Activated B cell treated with CpG ODN at 0.5 μM for 24 hours (primary cell): ENCODE measurements around the gene CHODL. TPM values are rescaled to one million over a fixed set of nuclear protein-coding genes. Genes with fewer than 3 reads are reported as not detected.

Experiments used
- ATAC-seq: fragments of 200-7000 bp; cut with Tn5 transposase; one replicate; pipeline ENCODE4 v1.10.0; 2021; ENCODE audit warnings: low read depth, mild to moderate bottlenecking, moderate library complexity
- CTCF ChIA-PET: fragments of 350-600 bp; sonication (Branson Sonifier 250); formaldehyde crosslinking; loops from one replicate; lab custom pipeline; 2021; ENCODE audit warnings: antibody characterized with exemption; lab: Charles Lee
- POLR2A ChIA-PET: fragments of 350-600 bp; sonication (Branson Sonifier 250); formaldehyde crosslinking; loops from one replicate; lab custom pipeline; 2021; ENCODE audit warnings: antibody characterized with exemption; lab: Charles Lee
- DNase-seq: peaks from one replicate; pipeline ENCODE4 v3.0.0; 2022
- H3K27ac Mint-ChIP-seq: one replicate; pipeline ENCODE4 v1.8.0; 2020; ENCODE audit warnings: mixed read lengths
- H3K27me3 Mint-ChIP-seq: one replicate; pipeline ENCODE4 v1.8.0; 2021; ENCODE audit warnings: mixed read lengths
- H3K36me3 Mint-ChIP-seq: one replicate; pipeline ENCODE4 v1.8.0; 2021; ENCODE audit warnings: low read depth, mixed read lengths
- H3K4me1 Mint-ChIP-seq: one replicate; pipeline ENCODE4 v1.8.0; 2021; ENCODE audit warnings: mixed read lengths
- H3K4me3 Mint-ChIP-seq: one replicate; pipeline ENCODE4 v1.8.0; 2020; ENCODE audit warnings: mild to moderate bottlenecking, mixed read lengths
- H3K9me3 Mint-ChIP-seq: one replicate; pipeline ENCODE4 v1.8.0; 2020; ENCODE audit warnings: mixed read lengths
- CTCF ChIP-seq: fragments of 200-600 bp; IDR thresholded peaks from one replicate; pipeline ENCODE4 v1.8.0; 2022; ENCODE audit warnings: antibody characterized with exemption, mild to moderate bottlenecking
- intact Hi-C: fragments of 100-400 bp; cut with micrococcal nuclease; formaldehyde crosslinking; loops from one replicate; pipeline ENCODE4 v1.15.1; 2024
- total RNA-seq: library from RNA; stranded (reverse); gene quantifications from 2 replicates; pipeline ENCODE4 v1.2.3, GENCODE V29; 2022

The CHODL gene
- total RNA-seq, 1 donor from 2014 or later: 0.18 TPM

- ChIA-PET POLR2A (no interaction called here), CTCF (no interaction called here)
- no peak for TF ChIP-seq CTCF
- peaks cover 4% of the 10 kb centered on the region for H3K9me3 Mint-ChIP-seq
- ATAC-seq: no peak
- no peaks in the 10 kb centered on the region for H3K27me3 Mint-ChIP-seq
- H3K4me3 Mint-ChIP-seq: no peak overlapping the region
- intact Hi-C loops: no loop called here
- no peaks in the 10 kb centered on the region for H3K36me3 Mint-ChIP-seq
- no peak overlapping the region for H3K27ac Mint-ChIP-seq
- H3K4me1 Mint-ChIP-seq: no peaks in the 10 kb centered on the region
- DNase-seq: no peak
Observed at GRCh38 chr21:18228060-18228739, 16.4 kb upstream of the CHODL start.

- Mint-ChIP-seq H3K27me3 (no peaks in the 10 kb centered on the region), H3K36me3 (no peaks in the 10 kb centered on the region), H3K4me1 (no peaks in the 10 kb centered on the region), H3K27ac (no peak overlapping the region), H3K4me3 (no peak overlapping the region), H3K9me3 (peaks cover 2% of the 10 kb centered on the region)
- ChIA-PET POLR2A (no interaction called here), CTCF (no interaction called here)
- no peak for ATAC-seq
- TF ChIP-seq CTCF: no peak
- no peak for DNase-seq
- intact Hi-C loops: no loop called here
Observed at GRCh38 chr21:18235545-18235944, 9.1 kb upstream of the CHODL start.

GRCh38 chr21:18245464-18245967, 883 bp downstream of the CHODL start:
- ATAC-seq (no peak), DNase-seq (no peak)
- H3K9me3 Mint-ChIP-seq: no peaks in the 10 kb centered on the region
- no peak overlapping the region for H3K4me3 Mint-ChIP-seq
- H3K27ac Mint-ChIP-seq: no peak overlapping the region
- no peak for TF ChIP-seq CTCF
- ChIA-PET CTCF (no interaction called here), POLR2A (no interaction called here)
- no peaks in the 10 kb centered on the region for H3K4me1 Mint-ChIP-seq
- intact Hi-C loops: no loop called here
- peaks cover 13% of the 10 kb centered on the region for H3K27me3 Mint-ChIP-seq
- H3K36me3 Mint-ChIP-seq: no peaks in the 10 kb centered on the region

- Mint-ChIP-seq H3K36me3 (no peaks in the 10 kb centered on the region), H3K4me3 (no peak overlapping the region), H3K4me1 (no peaks in the 10 kb centered on the region), H3K27me3 (peaks cover 13% of the 10 kb centered on the region), H3K27ac (no peak overlapping the region), H3K9me3 (no peaks in the 10 kb centered on the region)
- ChIA-PET CTCF (no interaction called here), POLR2A (no interaction called here)
- ATAC-seq: no peak
- intact Hi-C loops: no loop called here
- no peak for TF ChIP-seq CTCF
- no peak for DNase-seq
Observed at GRCh38 chr21:18248171-18248570, 3.5 kb downstream of the CHODL start.

GRCh38 chr21:18249672-18250071, 5.0 kb downstream of the CHODL start:
- H3K9me3 Mint-ChIP-seq: no peaks in the 10 kb centered on the region
- ATAC-seq: no peak
- DNase-seq: no peak
- no peak overlapping the region for H3K4me3 Mint-ChIP-seq
- no peak overlapping the region for H3K27ac Mint-ChIP-seq
- POLR2A ChIA-PET: no interaction called here
- no peaks in the 10 kb centered on the region for H3K36me3 Mint-ChIP-seq
- H3K4me1 Mint-ChIP-seq: no peaks in the 10 kb centered on the region
- intact Hi-C loops: no loop called here
- TF ChIP-seq CTCF: no peak
- H3K27me3 Mint-ChIP-seq: peaks cover 7% of the 10 kb centered on the region
- CTCF ChIA-PET: no interaction called here
